HAP-1 (cell line): Measurements from ENCODE around the gene B9D2.

Experiments
- DNase-seq, 2 experiments: peaks; one replicate each; pipeline ENCODE4 v3.0.0-alpha.2; 2016 to 2020; ENCODE audit warnings: low spot score in 2 of 2
- H3K27me3 ChIP-seq: fragments of 250-450 bp; sonication (Bioruptor Pico); 2 replicates; pipeline ENCODE4 v1.5.1; 2020; ENCODE audit warnings: low read depth, mild to moderate bottlenecking, moderate library complexity
- H3K36me3 ChIP-seq: fragments of 250-450 bp; sonication (Bioruptor Pico); replicated peaks from 2 replicates; pipeline ENCODE4 v1.5.1; 2020; ENCODE audit warnings: mild to moderate bottlenecking
- H3K4me1 ChIP-seq: fragments of 250-450 bp; sonication (Bioruptor Pico); 2 replicates; pipeline ENCODE4 v1.5.1; 2020; ENCODE audit warnings: mild to moderate bottlenecking
- H3K4me3 ChIP-seq: fragments of 250-450 bp; sonication (Bioruptor Pico); 2 replicates; pipeline ENCODE4 v1.5.1; 2020; ENCODE audit warnings: mild to moderate bottlenecking, moderate library complexity
- H3K9me3 ChIP-seq: fragments of 250-450 bp; sonication (Bioruptor Pico); 2 replicates; pipeline ENCODE4 v1.5.1; 2020; ENCODE audit warnings: mild to moderate bottlenecking, moderate library complexity
- in situ Hi-C: fragments of 300-500 bp; cut with MboI; formaldehyde crosslinking; loops from 3 replicates; pipeline ENCODE4 v1.14.3; 2020; ENCODE audit warnings: low sequenced_read_pairs, inconsistent platforms, mixed read lengths

The B9D2 gene

DNA sequence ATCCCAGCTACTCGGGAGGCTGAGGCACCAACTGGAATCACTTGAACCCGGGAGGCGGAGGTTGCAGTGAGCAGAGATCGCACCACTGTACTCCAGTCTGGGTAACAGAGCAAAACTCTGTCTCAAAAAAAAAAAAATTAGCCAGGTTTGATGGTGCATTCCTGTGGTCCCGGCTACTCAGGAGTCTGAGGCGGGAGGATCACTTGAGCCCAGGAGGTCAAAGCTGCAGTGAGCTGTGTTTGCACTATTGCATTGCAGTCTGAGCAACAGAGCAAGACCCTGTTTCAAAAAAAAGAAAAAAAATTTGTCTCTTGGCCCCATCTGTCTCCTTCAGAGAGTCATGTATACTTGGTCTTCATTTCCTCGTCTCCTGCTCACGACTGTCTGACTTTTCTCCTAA, 52.3 kb downstream of the B9D2 start:
- no peak for DNase-seq
- Histone ChIP-seq H3K4me3 (peak overlapping the region; percentile 82), H3K9me3 (no peaks in the 10 kb centered on the region), H3K4me1 (peaks cover 13% of the 10 kb centered on the region), H3K27me3 (no peaks in the 10 kb centered on the region), H3K36me3 (peaks cover 45% of the 10 kb centered on the region)
- in situ Hi-C loops, result no loop called here

DNA sequence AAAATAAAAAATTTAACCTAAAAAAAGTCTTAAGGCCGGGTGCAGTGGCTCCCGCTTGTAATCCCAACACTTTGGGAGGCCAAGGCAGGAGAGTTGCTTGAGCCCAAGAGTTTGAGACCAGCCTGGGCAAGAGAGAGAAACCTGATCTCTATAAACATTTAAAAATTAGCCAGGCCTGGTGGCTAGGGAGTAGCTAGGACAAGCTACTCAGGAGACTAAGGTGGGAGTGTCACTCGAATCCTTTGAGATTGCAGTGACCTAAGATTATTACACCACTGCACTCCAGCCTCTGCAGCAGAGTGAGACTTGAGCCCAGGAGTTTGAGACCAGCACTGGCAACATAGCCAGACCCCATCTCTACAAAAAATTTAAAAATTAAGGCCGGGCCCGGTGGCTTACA, 52.9 kb downstream of the B9D2 start:
- H3K36me3 ChIP-seq, result peaks cover 45% of the 10 kb centered on the region
- H3K9me3 ChIP-seq, result no peaks in the 10 kb centered on the region
- H3K27me3 ChIP-seq, result no peaks in the 10 kb centered on the region
- no peak for DNase-seq
- peaks cover 13% of the 10 kb centered on the region for H3K4me1 ChIP-seq
- H3K4me3 ChIP-seq, result peak overlapping the region; percentile 82
- in situ Hi-C loops, result no loop called here

DNA sequence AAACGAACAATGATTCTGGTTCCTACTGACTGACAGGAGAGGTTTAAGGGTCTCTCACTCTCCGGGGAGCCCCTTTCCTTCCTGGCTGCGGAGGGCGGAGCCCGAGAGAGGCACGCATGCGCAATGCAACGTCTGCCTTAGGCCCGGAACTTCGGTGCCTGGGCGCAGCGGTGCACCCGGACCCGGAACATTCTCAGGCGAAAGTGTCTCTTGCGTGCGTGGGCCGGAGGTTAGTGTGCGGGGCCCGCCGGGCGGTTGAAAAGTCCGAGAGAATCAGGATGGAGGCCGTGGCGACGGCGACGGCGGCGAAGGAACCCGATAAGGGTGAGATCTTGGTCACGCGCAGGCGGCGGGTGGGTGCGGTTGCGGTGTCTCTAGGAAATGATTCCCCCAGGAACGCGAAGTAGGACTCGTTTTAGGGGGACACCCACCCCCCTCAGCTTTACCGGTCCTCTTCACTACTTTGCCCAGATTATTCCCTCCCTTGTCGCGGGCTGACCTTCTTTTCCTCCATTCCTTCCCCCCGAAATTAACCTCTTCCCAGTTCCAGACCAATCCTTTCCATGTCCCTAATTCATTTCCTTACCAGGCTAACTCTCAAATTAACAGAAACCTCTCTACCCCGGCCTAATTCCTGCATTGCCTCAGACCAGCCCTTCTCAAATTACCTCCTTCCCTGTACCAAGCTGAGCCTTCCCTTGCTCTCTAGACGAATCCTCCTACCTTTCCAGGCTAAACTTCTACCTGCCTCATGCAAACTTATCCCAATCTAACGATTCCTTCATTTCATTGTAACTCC, 53.7 kb downstream of the B9D2 start, which contains the start of gene CCDC97:
CCDC97 (plus strand) TSS at position 140 of the 799 bp plus-strand sequence; CDS start at position 279, 139 bp downstream.
- H3K36me3 ChIP-seq, result peaks cover 52% of the 10 kb centered on the region
- in situ Hi-C loops, result no loop called here
- DNase-seq, result peak; percentile 80 to 91

DNA sequence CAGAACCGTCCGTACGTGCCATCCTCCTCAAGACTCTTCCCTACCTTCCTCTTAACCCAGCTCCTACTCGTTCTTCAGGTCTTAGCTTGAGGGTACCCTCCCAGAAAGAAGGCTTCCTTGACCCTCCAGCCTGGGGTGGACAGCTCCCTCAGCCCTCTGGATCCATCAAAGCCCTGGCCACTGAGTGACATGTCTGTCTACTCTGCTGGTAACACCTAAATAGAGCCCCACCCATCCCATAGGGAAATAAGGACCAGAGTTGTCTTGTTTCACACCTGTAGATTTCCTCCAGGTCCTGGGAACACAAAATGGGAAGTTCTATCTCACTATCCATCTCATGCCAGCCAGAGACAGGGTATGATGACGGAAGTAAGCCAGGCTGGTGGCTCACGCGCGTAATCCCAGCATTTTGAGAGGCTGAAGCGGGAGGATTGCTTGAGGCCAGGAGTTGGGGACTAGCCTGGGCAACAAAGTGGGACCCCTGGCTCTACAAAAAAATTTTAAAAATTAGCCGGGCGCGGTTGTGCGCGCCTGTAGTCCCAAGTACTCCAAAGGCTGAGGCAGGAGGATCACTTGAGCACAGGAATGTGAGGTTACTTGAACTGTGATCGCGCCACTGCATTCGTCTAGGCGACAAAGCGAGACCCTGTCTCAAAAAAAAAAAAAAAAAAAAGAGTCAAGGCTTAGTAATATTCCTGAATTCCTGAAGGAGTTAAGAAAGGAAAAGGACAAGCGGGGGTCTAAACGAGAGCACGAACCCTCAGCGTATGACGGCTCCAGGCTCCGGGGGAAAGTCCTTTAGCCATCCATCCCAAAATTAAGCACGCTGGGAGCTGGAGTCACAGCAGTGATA, 54.5 kb downstream of the B9D2 start:
- in situ Hi-C loops, result no loop called here
- H3K9me3 ChIP-seq, result no peaks in the 10 kb centered on the region
- no peaks in the 10 kb centered on the region for H3K27me3 ChIP-seq
- no peak for DNase-seq
- peaks cover 56% of the 10 kb centered on the region for H3K36me3 ChIP-seq
- peak overlapping the region; percentile 82 for H3K4me3 ChIP-seq
- peaks cover 13% of the 10 kb centered on the region for H3K4me1 ChIP-seq

More for the DNA sequence above, 53.7 kb downstream of the B9D2 start, which contains the start of gene CCDC97:
- H3K27me3 ChIP-seq, result no peaks in the 10 kb centered on the region
- H3K9me3 ChIP-seq, result no peaks in the 10 kb centered on the region
- H3K4me3 ChIP-seq, result peak within 1 kb of the TSS; percentile 82
- H3K4me1 ChIP-seq, result peaks cover 13% of the 10 kb centered on the region

DNA sequence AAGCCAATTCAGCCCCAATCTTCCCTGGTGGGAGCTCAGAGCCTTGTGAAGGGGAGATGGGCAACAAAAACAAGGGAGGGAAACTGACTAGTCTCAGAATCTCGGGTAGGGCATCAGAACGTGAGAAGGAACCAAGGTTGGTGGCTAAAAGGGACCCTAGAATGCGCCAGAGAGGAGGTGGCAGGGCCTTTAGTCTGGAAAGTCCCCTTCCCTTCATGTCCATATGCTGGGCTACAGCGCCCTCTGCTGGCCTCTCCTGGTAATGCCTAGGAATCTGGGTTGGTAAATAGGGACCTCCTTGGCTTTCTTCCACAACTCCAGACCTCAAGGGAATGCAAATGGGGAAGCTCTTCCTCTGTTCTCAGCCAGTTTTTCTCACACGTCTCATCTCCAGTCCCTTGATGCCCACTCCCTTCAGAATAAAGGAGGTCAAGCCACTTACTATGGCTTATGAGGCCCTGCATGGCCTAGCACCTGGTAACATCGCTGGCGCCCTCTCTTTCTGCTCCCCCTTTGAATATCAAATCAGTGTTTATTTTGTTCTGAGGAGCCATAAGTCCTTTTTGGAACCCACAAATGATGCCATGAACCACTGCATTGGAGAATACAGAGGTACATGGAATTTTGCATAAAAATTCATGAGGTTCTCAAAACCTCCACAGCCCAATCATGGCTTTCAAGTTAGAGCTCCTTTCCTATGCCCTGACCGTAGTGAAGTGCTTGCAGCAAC, 55.3 kb downstream of the B9D2 start:
- Histone ChIP-seq H3K27me3 (no peaks in the 10 kb centered on the region), H3K4me3 (no peak overlapping the region), H3K36me3 (peaks cover 59% of the 10 kb centered on the region), H3K4me1 (peaks cover 13% of the 10 kb centered on the region), H3K9me3 (no peaks in the 10 kb centered on the region)
- in situ Hi-C loops, result no loop called here
- peak; percentile 73 to 96 for DNase-seq

DNA sequence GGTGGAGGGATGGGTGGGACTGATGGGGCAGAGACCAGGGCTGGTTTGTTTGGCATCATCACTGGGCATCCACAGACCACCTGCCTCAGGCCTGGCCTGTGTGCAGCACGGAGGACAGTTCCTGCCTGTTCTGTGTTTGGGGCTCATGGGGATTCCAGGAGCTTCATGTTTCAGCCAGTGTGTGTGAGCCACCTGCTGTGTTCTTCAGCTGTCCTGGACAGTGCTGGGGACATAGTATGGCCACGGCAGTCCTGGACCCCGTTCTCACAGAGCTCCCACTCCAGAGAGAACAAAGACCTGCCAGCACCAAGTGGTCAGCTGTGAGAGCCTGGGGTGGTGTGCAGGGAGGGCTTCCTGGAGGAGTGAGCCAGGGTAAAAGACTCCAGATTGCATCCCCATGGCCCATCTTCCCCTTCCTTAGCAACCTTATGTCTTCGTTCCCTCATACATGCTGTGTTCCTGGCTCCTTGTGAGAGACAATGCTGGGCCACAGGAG, 55.9 kb downstream of the B9D2 start:
- Histone ChIP-seq H3K4me3 (no peak overlapping the region), H3K27me3 (no peaks in the 10 kb centered on the region), H3K36me3 (peaks cover 59% of the 10 kb centered on the region), H3K9me3 (no peaks in the 10 kb centered on the region), H3K4me1 (peaks cover 13% of the 10 kb centered on the region)
- no peak for DNase-seq
- in situ Hi-C loops, result no loop called here

DNA sequence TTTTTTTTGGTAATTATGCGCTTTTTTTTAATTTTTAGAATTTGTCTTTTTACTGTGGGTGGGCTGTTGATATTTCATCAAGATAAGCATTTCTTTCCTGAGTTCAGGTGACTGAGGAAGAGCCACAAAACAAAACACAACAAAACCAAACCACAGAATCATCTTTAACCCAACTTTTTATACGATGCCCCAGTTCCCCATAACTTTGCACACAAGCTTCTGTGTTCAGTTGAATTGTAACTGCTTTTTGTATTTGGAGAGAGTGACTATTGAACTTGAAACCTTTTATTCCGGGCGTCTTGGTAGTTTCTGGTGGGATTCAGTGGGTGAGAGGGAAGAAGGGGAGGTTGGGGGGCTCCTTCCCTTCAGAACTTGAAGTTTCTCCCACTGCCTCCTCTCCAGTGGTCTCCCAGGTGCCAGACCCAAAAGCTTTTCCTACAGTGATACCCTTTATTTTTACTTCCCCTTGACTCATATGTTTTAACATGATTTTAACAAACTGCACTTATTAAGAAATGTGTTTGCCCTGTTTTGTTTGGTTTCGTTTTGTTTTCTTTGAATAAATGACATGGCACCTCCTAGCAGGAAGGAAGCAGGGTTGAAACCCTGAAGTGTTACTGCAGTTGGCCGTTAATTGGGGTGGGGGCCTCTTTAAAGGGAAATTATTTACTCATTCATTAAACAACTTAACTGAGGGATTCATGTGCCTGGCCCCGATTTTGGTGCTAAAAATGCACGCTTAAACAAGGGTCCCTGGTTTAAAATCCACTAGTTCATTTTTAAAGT, 56.7 kb downstream of the B9D2 start:
- Histone ChIP-seq H3K4me1 (peaks cover 13% of the 10 kb centered on the region), H3K4me3 (no peak overlapping the region), H3K9me3 (no peaks in the 10 kb centered on the region), H3K36me3 (peaks cover 59% of the 10 kb centered on the region), H3K27me3 (no peaks in the 10 kb centered on the region)
- no peak for DNase-seq
- in situ Hi-C loops, result no loop called here

DNA sequence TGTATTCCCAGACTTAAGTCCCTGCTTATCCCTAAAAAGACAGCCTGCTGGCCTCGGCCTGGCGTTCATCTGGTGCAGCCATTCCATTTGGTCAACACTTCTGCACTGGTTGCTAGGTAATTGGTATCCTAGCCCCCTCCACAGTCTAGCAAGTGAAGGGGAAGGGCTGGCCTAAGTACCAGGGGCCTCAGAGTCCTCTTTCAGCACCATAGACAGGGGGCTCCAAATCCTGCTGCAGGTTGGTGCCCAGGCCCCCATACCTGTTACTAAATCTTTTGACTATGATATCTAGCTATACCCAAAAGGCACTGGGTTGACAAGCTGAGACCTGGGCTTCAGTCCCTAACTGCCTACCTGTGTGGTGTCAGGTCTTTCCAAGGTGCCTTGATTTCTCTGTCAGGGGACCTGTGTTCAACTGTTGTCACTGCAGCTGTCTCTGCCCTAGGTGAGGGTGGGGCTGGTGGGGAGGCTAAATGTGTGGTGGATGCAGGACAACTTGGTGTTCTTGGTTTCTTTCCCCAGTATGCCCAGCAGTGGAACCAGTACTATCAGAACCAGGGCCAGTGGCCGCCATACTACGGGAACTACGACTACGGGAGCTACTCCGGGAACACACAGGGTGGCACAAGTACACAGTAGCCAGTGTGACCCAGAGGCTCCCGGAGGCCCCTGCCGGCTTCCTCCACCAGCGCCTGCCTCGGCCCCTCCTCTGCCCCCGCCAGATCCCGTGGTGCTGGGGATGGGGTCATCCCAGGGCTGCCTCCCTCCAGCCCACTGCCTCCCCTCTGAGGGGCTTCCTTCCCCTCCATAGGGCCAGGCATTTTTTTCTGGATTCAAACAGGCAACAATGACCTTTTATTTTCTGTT, 57.8 kb downstream of the B9D2 start:
- no peaks in the 10 kb centered on the region for H3K9me3 ChIP-seq
- in situ Hi-C loops, result no loop called here
- no peaks in the 10 kb centered on the region for H3K27me3 ChIP-seq
- DNase-seq, result no peak
- peaks cover 10% of the 10 kb centered on the region for H3K4me1 ChIP-seq
- H3K36me3 ChIP-seq, result peaks cover 67% of the 10 kb centered on the region
- H3K4me3 ChIP-seq, result no peak overlapping the region

DNA sequence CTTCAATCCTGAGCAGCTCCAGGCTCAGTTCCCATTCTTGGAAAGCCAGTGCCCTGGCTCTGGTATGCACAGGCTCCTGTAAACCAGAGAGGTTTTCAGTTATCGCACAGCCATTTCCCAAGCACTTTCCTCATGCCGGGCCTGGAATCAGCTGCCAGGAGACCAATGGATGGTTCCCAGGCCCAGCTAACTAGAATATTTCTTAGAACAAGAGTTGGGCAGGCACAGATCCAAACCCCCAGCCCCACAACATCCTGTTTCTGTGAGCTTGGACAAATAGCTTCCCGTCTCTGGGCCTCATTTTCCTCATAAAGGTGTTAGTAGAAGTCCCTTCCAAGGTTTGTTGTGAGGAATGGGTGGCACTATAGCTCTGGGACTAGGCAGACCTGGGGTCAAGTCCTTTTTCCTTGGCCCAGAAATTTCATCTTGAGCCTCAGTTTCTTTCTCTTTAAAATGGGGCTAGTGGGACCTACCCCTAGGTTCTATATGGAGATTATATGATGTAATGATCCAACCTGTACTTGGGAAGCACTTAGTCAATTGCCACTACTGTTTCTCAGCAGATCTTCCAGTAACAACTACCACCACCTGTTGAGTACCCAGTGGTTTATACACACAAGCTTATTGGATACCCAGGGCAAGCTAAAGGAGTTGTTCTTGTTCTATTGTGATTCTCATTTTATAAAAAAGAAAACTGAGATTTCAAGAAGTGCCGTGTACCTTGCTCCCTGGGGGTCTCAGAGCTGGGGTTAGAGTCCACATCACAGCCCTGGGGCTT, 59.1 kb downstream of the B9D2 start:
- Histone ChIP-seq H3K4me1 (peaks cover 6% of the 10 kb centered on the region), H3K36me3 (peaks cover 80% of the 10 kb centered on the region), H3K4me3 (no peak overlapping the region), H3K9me3 (no peaks in the 10 kb centered on the region), H3K27me3 (no peaks in the 10 kb centered on the region)
- in situ Hi-C loops, result no loop called here
- no peak for DNase-seq
